GM10266 (cell line): ENCODE measurements around the gene MINDY3.

Experiments used
- DNase-seq: peaks from one replicate; pipeline ENCODE4 v3.0.0; 2012; ENCODE audit errors: extremely low spot score
- CTCF ChIP-seq: IDR thresholded peaks from 2 replicates; pipeline ENCODE4 v1.5.1; 2012; ENCODE audit warnings: mild to moderate bottlenecking, low read depth; ENCODE audit not compliant: control insufficient read depth, insufficient read depth; ENCODE audit errors: missing control alignments

MINDY3 gene

GRCh38 chr10:15808204-15808797 is 52.0 kb downstream of the MINDY3 start:
- TF ChIP-seq CTCF, result no peak
- DNase-seq, result no peak

- no peak for DNase-seq
- TF ChIP-seq CTCF, result no peak
These were observed 54.8 kb downstream of the MINDY3 start for GRCh38 chr10:15805395-15806058.

GRCh38 chr10:15804109-15804508 is 56.2 kb downstream of the MINDY3 start:
- TF ChIP-seq CTCF, result no peak
- no peak for DNase-seq

GRCh38 chr10:15802375-15802949 is 57.8 kb downstream of the MINDY3 start:
- DNase-seq, result no peak
- TF ChIP-seq CTCF, result no peak

- no peak for DNase-seq
These were observed 58.7 kb downstream of the MINDY3 start for GRCh38 chr10:15801641-15802040.

GRCh38 chr10:15801147-15801546 is 59.2 kb downstream of the MINDY3 start:
- DNase-seq, result no peak
- no peak for TF ChIP-seq CTCF

More at GRCh38 chr10:15801641-15802040, 58.7 kb downstream of the MINDY3 start:
- no peak for TF ChIP-seq CTCF

- DNase-seq, result no peak
These were observed 63.0 kb downstream of the MINDY3 start for GRCh38 chr10:15797346-15797745.

More at GRCh38 chr10:15797346-15797745, 63.0 kb downstream of the MINDY3 start:
- no peak for TF ChIP-seq CTCF
